GM23338 (cell line): ENCODE measurements around the gene OSBPL5. TPM values are rescaled to one million over a fixed set of nuclear protein-coding genes. Genes with fewer than 3 reads are reported as not detected.

Source experiments
- ATAC-seq: fragments of 200-7000 bp; cut with Tn5 transposase; 3 replicates; pipeline ENCODE4 v1.9.1; 2020
- DNase-seq: peaks from one replicate; pipeline ENCODE4 v3.0.0-alpha.2; 2015; ENCODE audit warnings: low spot score
- H2AFZ ChIP-seq: fragments of 200-600 bp; sonication (generic); 2 replicates; pipeline ENCODE4 v1.8.0; 2016; ENCODE audit warnings: antibody characterized with exemption, mild to moderate bottlenecking, moderate library complexity
- H3F3A ChIP-seq: fragments of 200-600 bp; sonication (generic); replicated peaks from 2 replicates; pipeline ENCODE4 v1.8.0; 2017; ENCODE audit warnings: antibody characterized with exemption, mixed run types, low read depth
- H3K27ac ChIP-seq: fragments of 200-600 bp; sonication (generic); 2 replicates; pipeline ENCODE4 v1.6.1; 2016; ENCODE audit warnings: low read depth
- H3K27me3 ChIP-seq: fragments of 200-600 bp; sonication (generic); 2 replicates; pipeline ENCODE4 v1.8.0; 2016; ENCODE audit warnings: mild to moderate bottlenecking, mixed run types, moderate library complexity; ENCODE audit not compliant: insufficient read depth
- H3K36me3 ChIP-seq: fragments of 200-600 bp; sonication (generic); 2 replicates; pipeline ENCODE4 v1.8.0; 2016; ENCODE audit warnings: mild to moderate bottlenecking; ENCODE audit not compliant: insufficient read depth
- H3K4me1 ChIP-seq: fragments of 200-600 bp; sonication (generic); 2 replicates; pipeline ENCODE4 v1.8.0; 2016; ENCODE audit warnings: mild to moderate bottlenecking, moderate library complexity; ENCODE audit not compliant: insufficient read depth
- H3K4me2 ChIP-seq: fragments of 200-600 bp; sonication (generic); 2 replicates; pipeline ENCODE4 v1.7.1; 2017; ENCODE audit warnings: mixed run types
- H3K4me3 ChIP-seq: fragments of 200-600 bp; sonication (generic); 2 replicates; pipeline ENCODE4 v1.6.1; 2016; ENCODE audit warnings: mixed run types
- H3K79me2 ChIP-seq: fragments of 200-600 bp; sonication (generic); replicated peaks from 2 replicates; pipeline ENCODE4 v1.8.0; 2017; ENCODE audit warnings: mild to moderate bottlenecking; ENCODE audit not compliant: insufficient read depth
- H3K9me2 ChIP-seq: fragments of 200-600 bp; sonication (generic); 2 replicates; pipeline ENCODE4 v1.8.0; 2017; ENCODE audit not compliant: insufficient read depth
- H4K20me1 ChIP-seq: fragments of 200-600 bp; sonication (generic); replicated peaks from 2 replicates; pipeline ENCODE4 v1.8.0; 2017; ENCODE audit warnings: mild to moderate bottlenecking; ENCODE audit not compliant: insufficient read depth
- H3K27ac Mint-ChIP-seq: 2 replicates; pipeline ENCODE4 v1.8.0; 2020; ENCODE audit warnings: inconsistent platforms, mild to moderate bottlenecking, moderate library complexity, mixed read lengths
- H3K27me3 Mint-ChIP-seq: 3 replicates; pipeline ENCODE4 v1.8.0; 2022; ENCODE audit warnings: low read depth, mild to moderate bottlenecking, moderate library complexity, mixed read lengths, inconsistent platforms; ENCODE audit not compliant: insufficient read depth, poor library complexity
- H3K36me3 Mint-ChIP-seq: 3 replicates; pipeline ENCODE4 v1.8.0; 2021; ENCODE audit warnings: low read depth, mild to moderate bottlenecking, inconsistent platforms, moderate library complexity, mixed read lengths
- H3K4me1 Mint-ChIP-seq: 3 replicates; pipeline ENCODE4 v1.8.0; 2020; ENCODE audit warnings: mild to moderate bottlenecking, inconsistent platforms, mixed read lengths
- H3K4me3 Mint-ChIP-seq: 3 replicates; pipeline ENCODE4 v1.8.0; 2021; ENCODE audit warnings: moderate library complexity, mild to moderate bottlenecking, inconsistent platforms, mixed read lengths
- H3K9me3 Mint-ChIP-seq: 3 replicates; pipeline ENCODE4 v1.8.0; 2020; ENCODE audit warnings: moderate library complexity, mild to moderate bottlenecking, inconsistent platforms, mixed read lengths
- CREB1 ChIP-seq: fragments of 250-450 bp; sonication (Bioruptor Pico); IDR thresholded peaks from 2 replicates; pipeline ENCODE4 v1.5.0; 2020; ENCODE audit warnings: low read depth, mild to moderate bottlenecking, moderate library complexity
- EZH2 ChIP-seq: fragments of 200-600 bp; sonication (generic); IDR thresholded peaks from one replicate; pipeline ENCODE4 v1.8.0; 2017; ENCODE audit warnings: antibody characterized with exemption, mild to moderate bottlenecking, low read depth; ENCODE audit not compliant: unreplicated experiment
- JUNB ChIP-seq: IDR thresholded peaks from one replicate; pipeline ENCODE4 v1.6.1; 2016; ENCODE audit warnings: antibody characterized with exemption; ENCODE audit not compliant: unreplicated experiment
- POLR2AphosphoS5 ChIP-seq: IDR thresholded peaks from 2 replicates; pipeline ENCODE4 v1.6.1; 2016; ENCODE audit warnings: antibody characterized with exemption, low read depth
- STAT1 ChIP-seq: IDR thresholded peaks from one replicate; pipeline ENCODE4 v1.6.1; 2016; ENCODE audit warnings: antibody characterized with exemption; ENCODE audit not compliant: unreplicated experiment
- ZNF331 ChIP-seq: fragments of 250-450 bp; sonication (Bioruptor Pico); IDR thresholded peaks from 2 replicates; pipeline ENCODE4 v1.5.0; 2020; ENCODE audit warnings: low read depth, mild to moderate bottlenecking, moderate library complexity
- polyA plus RNA-seq: library from polyadenylated mRNA; unstranded; fragments of >200 nt; fragmentation: Nextera tagmentation; extraction: Ambion mirVana; gene quantifications from 2 replicates; pipeline ENCODE4 v1.2.1, GENCODE V29; 2016
- total RNA-seq: library from RNA; depleted of rRNA; stranded (reverse); fragments of >200 nt; shearing (Covaris generic); gene quantifications from 2 replicates; pipeline ENCODE4 v1.2.3, GENCODE V29; 2014
- TF ChIP-seq, protein P1 (sequence below): IDR thresholded peaks from 2 replicates; pipeline ENCODE4 v1.6.1; 2016; ENCODE audit warnings: antibody characterized with exemption
- TF ChIP-seq, protein P2 (sequence below), 2 experiments: fragments of 200-600 bp in 1 of 2; sonication (generic) in 1 of 2; conservative IDR thresholded peaks; 2 replicates each; pipeline versions ENCODE4 v1.5.1 to v1.6.1; 2016 to 2017; ENCODE audit warnings: antibody characterized with exemption in 2 of 2, low read depth in 2 of 2, mild to moderate bottlenecking in 2 of 2, moderate library complexity in 1 of 2
- TF ChIP-seq, protein P3 (sequence below): fragments of 250-450 bp; sonication (Bioruptor Pico); IDR thresholded peaks from 2 replicates; pipeline ENCODE4 v1.5.0; 2020; ENCODE audit warnings: mild to moderate bottlenecking, moderate library complexity

The OSBPL5 gene
- total and polyA plus RNA-seq, 2 experiments from 2014 or later, result 2.7 to 12.0 TPM

DNA sequence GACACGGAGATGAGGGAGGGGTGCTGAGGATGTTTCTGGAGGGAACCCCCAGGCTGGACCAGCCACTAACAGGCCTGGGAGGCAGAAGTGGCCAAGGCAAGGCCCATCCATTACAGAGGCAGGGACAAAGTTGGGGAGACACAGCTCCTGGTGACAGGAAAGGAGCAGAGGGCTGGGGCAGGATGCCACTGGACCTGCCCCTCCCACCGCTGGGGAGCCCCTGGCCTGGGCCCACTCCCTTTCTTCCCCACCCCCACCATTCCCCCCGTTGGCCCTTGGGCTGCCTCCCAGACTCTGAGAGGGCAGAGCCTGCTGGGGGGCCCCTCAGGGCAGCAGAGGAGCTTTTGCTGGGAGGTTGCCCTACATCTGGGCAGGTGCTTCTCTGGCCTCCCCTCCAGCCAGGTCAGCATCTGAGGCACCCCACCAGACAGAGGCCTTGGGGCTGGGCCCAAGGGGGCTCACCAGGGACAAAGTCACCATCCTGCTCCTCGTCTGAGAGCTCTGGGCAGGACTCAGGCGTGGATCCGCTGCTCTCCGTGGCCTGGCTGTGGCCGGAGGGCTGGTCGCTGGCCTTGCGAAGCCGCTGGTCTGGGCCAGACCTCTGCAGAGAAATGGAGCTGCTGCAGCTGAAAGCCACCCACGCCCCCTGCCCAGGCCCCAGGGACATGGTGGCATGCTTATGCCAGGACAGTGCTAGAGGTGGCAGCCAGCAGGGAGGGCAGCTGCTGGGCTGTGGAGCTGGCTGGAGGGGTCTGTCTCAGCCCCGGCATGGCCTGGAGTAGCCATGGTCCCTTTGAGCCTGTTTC, 74.8 kb downstream of the OSBPL5 start:
- H3K36me3 ChIP-seq, result no peaks in the 10 kb centered on the region

More for the DNA sequence above, 74.8 kb downstream of the OSBPL5 start:
- no peak overlapping the region for H2AFZ ChIP-seq
- H3K9me2 ChIP-seq, result no peaks in the 10 kb centered on the region
- H3K36me3 Mint-ChIP-seq, result no peaks in the 10 kb centered on the region; the same call in 2 of the 3 replicates
- H3K4me3 Mint-ChIP-seq, result no peak overlapping the region
- no peak overlapping the region for H3K27ac Mint-ChIP-seq
- H3K4me1 Mint-ChIP-seq, result peaks cover 14% of the 10 kb centered on the region; the same call in 2 of the 3 replicates
- no peaks in the 10 kb centered on the region for H3F3A ChIP-seq
- H3K79me2 ChIP-seq, result no peaks in the 10 kb centered on the region
- H3K27me3 ChIP-seq, result no peaks in the 10 kb centered on the region
- H3K9me3 Mint-ChIP-seq, result no peaks in the 10 kb centered on the region
- H3K4me2 ChIP-seq, result no peak overlapping the region
- TF ChIP-seq, protein P1, sequence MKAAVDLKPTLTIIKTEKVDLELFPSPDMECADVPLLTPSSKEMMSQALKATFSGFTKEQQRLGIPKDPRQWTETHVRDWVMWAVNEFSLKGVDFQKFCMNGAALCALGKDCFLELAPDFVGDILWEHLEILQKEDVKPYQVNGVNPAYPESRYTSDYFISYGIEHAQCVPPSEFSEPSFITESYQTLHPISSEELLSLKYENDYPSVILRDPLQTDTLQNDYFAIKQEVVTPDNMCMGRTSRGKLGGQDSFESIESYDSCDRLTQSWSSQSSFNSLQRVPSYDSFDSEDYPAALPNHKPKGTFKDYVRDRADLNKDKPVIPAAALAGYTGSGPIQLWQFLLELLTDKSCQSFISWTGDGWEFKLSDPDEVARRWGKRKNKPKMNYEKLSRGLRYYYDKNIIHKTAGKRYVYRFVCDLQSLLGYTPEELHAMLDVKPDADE, result no peak
- TF ChIP-seq, protein P2, sequence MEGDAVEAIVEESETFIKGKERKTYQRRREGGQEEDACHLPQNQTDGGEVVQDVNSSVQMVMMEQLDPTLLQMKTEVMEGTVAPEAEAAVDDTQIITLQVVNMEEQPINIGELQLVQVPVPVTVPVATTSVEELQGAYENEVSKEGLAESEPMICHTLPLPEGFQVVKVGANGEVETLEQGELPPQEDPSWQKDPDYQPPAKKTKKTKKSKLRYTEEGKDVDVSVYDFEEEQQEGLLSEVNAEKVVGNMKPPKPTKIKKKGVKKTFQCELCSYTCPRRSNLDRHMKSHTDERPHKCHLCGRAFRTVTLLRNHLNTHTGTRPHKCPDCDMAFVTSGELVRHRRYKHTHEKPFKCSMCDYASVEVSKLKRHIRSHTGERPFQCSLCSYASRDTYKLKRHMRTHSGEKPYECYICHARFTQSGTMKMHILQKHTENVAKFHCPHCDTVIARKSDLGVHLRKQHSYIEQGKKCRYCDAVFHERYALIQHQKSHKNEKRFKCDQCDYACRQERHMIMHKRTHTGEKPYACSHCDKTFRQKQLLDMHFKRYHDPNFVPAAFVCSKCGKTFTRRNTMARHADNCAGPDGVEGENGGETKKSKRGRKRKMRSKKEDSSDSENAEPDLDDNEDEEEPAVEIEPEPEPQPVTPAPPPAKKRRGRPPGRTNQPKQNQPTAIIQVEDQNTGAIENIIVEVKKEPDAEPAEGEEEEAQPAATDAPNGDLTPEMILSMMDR (conservative IDR thresholded peaks at IDR 0.05; ENCODE audit: low read depth in 2 of 2), result no peak
- TF ChIP-seq EZH2, result no peak
- TF ChIP-seq ZNF331 (CRISPR knock-in tag), result no peak
- no peak for TF ChIP-seq CREB1 (CRISPR knock-in tag)
- no peak for TF ChIP-seq STAT1
- no peak for TF ChIP-seq POLR2AphosphoS5
- no peak for TF ChIP-seq JUNB
- TF ChIP-seq, protein P3, sequence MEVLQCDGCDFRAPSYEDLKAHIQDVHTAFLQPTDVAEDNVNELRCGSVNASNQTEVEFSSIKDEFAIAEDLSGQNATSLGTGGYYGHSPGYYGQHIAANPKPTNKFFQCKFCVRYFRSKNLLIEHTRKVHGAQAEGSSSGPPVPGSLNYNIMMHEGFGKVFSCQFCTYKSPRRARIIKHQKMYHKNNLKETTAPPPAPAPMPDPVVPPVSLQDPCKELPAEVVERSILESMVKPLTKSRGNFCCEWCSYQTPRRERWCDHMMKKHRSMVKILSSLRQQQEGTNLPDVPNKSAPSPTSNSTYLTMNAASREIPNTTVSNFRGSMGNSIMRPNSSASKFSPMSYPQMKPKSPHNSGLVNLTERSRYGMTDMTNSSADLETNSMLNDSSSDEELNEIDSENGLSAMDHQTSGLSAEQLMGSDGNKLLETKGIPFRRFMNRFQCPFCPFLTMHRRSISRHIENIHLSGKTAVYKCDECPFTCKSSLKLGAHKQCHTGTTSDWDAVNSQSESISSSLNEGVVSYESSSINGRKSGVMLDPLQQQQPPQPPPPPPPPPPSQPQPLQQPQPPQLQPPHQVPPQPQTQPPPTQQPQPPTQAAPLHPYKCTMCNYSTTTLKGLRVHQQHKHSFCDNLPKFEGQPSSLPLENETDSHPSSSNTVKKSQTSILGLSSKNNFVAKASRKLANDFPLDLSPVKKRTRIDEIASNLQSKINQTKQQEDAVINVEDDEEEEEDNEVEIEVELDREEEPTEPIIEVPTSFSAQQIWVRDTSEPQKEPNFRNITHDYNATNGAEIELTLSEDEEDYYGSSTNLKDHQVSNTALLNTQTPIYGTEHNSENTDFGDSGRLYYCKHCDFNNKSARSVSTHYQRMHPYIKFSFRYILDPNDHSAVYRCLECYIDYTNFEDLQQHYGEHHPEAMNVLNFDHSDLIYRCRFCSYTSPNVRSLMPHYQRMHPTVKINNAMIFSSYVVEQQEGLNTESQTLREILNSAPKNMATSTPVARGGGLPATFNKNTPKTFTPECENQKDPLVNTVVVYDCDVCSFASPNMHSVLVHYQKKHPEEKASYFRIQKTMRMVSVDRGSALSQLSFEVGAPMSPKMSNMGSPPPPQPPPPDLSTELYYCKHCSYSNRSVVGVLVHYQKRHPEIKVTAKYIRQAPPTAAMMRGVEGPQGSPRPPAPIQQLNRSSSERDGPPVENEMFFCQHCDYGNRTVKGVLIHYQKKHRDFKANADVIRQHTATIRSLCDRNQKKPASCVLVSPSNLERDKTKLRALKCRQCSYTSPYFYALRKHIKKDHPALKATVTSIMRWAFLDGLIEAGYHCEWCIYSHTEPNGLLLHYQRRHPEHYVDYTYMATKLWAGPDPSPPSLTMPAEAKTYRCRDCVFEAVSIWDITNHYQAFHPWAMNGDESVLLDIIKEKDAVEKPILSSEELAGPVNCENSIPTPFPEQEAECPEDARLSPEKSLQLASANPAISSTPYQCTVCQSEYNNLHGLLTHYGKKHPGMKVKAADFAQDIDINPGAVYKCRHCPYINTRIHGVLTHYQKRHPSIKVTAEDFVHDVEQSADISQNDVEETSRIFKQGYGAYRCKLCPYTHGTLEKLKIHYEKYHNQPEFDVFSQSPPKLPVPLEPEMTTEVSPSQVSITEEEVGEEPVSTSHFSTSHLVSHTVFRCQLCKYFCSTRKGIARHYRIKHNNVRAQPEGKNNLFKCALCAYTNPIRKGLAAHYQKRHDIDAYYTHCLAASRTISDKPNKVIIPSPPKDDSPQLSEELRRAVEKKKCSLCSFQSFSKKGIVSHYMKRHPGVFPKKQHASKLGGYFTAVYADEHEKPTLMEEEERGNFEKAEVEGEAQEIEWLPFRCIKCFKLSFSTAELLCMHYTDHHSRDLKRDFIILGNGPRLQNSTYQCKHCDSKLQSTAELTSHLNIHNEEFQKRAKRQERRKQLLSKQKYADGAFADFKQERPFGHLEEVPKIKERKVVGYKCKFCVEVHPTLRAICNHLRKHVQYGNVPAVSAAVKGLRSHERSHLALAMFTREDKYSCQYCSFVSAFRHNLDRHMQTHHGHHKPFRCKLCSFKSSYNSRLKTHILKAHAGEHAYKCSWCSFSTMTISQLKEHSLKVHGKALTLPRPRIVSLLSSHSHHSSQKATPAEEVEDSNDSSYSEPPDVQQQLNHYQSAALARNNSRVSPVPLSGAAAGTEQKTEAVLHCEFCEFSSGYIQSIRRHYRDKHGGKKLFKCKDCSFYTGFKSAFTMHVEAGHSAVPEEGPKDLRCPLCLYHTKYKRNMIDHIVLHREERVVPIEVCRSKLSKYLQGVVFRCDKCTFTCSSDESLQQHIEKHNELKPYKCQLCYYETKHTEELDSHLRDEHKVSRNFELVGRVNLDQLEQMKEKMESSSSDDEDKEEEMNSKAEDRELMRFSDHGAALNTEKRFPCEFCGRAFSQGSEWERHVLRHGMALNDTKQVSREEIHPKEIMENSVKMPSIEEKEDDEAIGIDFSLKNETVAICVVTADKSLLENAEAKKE (CRISPR knock-in tag), result no peak
- H3K4me3 ChIP-seq, result no peak overlapping the region
- peaks cover 8% of the 10 kb centered on the region for H3K27me3 Mint-ChIP-seq
- H4K20me1 ChIP-seq, result no peaks in the 10 kb centered on the region
- no peak for ATAC-seq
- peaks cover 3% of the 10 kb centered on the region; the same call in 1 of the 2 replicates for H3K4me1 ChIP-seq
- H3K27ac ChIP-seq, result no peak overlapping the region
- DNase-seq, result no peak
